CD14-positive monocyte (primary cell): ENCODE measurements around the gene GPC5. TPM values are rescaled to one million over a fixed set of nuclear protein-coding genes. Genes with fewer than 3 reads are reported as not detected.

Experiments
- DNase-seq, 3 donors: peaks; one replicate each; pipeline ENCODE4 v3.0.0-alpha.2; 2011 to 2022
- H2AFZ ChIP-seq: 2 replicates; pipeline ENCODE4 v1.6.0; 2012; ENCODE audit warnings: mild to moderate bottlenecking, low read depth, low read length, inconsistent platforms; ENCODE audit not compliant: insufficient read depth, poor library complexity, severe bottlenecking
- H3K27ac ChIP-seq, 2 donors: 1 replicate in 1 of 2; 2 replicates in 1 of 2; pipeline ENCODE4 v1.5.1; 2012 to 2013; ENCODE audit warnings: low read length in 2 of 2, control low read depth in 1 of 2, inconsistent platforms in 1 of 2, low read depth in 1 of 2, mild to moderate bottlenecking in 1 of 2
- H3K27me3 ChIP-seq, 2 donors: one replicate each; pipeline versions ENCODE4 v1.6.0 to v1.6.1; 2011 to 2013; ENCODE audit warnings: low read length in 2 of 2; ENCODE audit not compliant: control insufficient read depth in 2 of 2, insufficient read depth in 2 of 2
- H3K36me3 ChIP-seq, 2 donors: replicated peaks in 1 of 2; 1 replicate in 1 of 2; 2 replicates in 1 of 2; pipeline versions ENCODE4 v1.5.1 to v1.6.1; 2012 to 2013; ENCODE audit warnings: low read length in 2 of 2, control low read depth in 1 of 2, inconsistent platforms in 1 of 2, mild to moderate bottlenecking in 1 of 2; ENCODE audit not compliant: insufficient read depth in 2 of 2, control insufficient read depth in 1 of 2
- H3K4me1 ChIP-seq, 2 donors: 1 replicate in 1 of 2; 2 replicates in 1 of 2; pipeline versions ENCODE4 v1.5.1 to v1.6.1; 2012 to 2013; ENCODE audit warnings: low read length in 2 of 2, control low read depth in 1 of 2, inconsistent platforms in 1 of 2, mild to moderate bottlenecking in 1 of 2, moderate library complexity in 1 of 2; ENCODE audit not compliant: insufficient read depth in 2 of 2, control insufficient read depth in 1 of 2
- H3K4me2 ChIP-seq: replicated peaks from 2 replicates; pipeline ENCODE3; 2012; ENCODE audit warnings: low read length, moderate library complexity, mild to moderate bottlenecking; ENCODE audit not compliant: poor library complexity, severe bottlenecking; ENCODE audit errors: extremely low read depth
- H3K4me3 ChIP-seq, 3 experiments: fragments of 200-600 bp in 1 of 3; sonication (generic) in 1 of 3; replicated peaks in 1 of 3; 1 replicate in 2 of 3; 2 replicates in 1 of 3; pipeline ENCODE4 v1.5.1; 2011 to 2013; ENCODE audit warnings: low read length in 3 of 3, mild to moderate bottlenecking in 3 of 3, control low read depth in 2 of 3, low read depth in 2 of 3, inconsistent platforms in 1 of 3, moderate library complexity in 1 of 3
- H3K79me2 ChIP-seq: 2 replicates; pipeline ENCODE4 v1.6.0; 2012; ENCODE audit warnings: mild to moderate bottlenecking, control low read depth, inconsistent platforms, low read length, moderate library complexity; ENCODE audit not compliant: insufficient read depth
- H3K9ac ChIP-seq: 2 replicates; pipeline ENCODE4 v1.6.0; 2017; ENCODE audit warnings: low read length, mild to moderate bottlenecking; ENCODE audit not compliant: insufficient read depth, poor library complexity, severe bottlenecking
- H3K9me3 ChIP-seq, 2 donors: replicated peaks in 1 of 2; 1 replicate in 1 of 2; 2 replicates in 1 of 2; pipeline versions ENCODE4 v1.5.1 to v1.6.1; 2012 to 2013; ENCODE audit warnings: low read length in 2 of 2, control low read depth in 1 of 2; ENCODE audit not compliant: control insufficient read depth in 1 of 2, insufficient read depth in 1 of 2
- H4K20me1 ChIP-seq: 2 replicates; pipeline ENCODE4 v1.6.0; 2012; ENCODE audit warnings: mild to moderate bottlenecking, low read length, control low read depth, moderate library complexity; ENCODE audit not compliant: insufficient read depth
- H3K27ac Mint-ChIP-seq, 7 donors: one replicate each; pipeline ENCODE4 v1.8.0; 2020; ENCODE audit warnings: mild to moderate bottlenecking in 7 of 7, mixed read lengths in 7 of 7, moderate library complexity in 6 of 7, inconsistent platforms in 2 of 7
- H3K27me3 Mint-ChIP-seq, 3 donors: one replicate each; pipeline ENCODE4 v1.8.0; 2021 to 2022; ENCODE audit warnings: low read depth in 3 of 3, mild to moderate bottlenecking in 3 of 3, mixed read lengths in 3 of 3, moderate library complexity in 3 of 3, inconsistent platforms in 1 of 3
- H3K36me3 Mint-ChIP-seq, 2 donors: one replicate each; pipeline ENCODE4 v1.8.0; 2020; ENCODE audit warnings: mixed read lengths in 2 of 2, inconsistent platforms in 1 of 2, mild to moderate bottlenecking in 1 of 2
- H3K4me1 Mint-ChIP-seq: one replicate; pipeline ENCODE4 v1.8.0; 2020; ENCODE audit warnings: mild to moderate bottlenecking, mixed read lengths
- H3K4me3 Mint-ChIP-seq, 2 donors: one replicate each; pipeline ENCODE4 v1.8.0; 2020; ENCODE audit warnings: mild to moderate bottlenecking in 2 of 2, mixed read lengths in 2 of 2, moderate library complexity in 1 of 2
- H3K9me3 Mint-ChIP-seq, 7 donors: one replicate each; pipeline ENCODE4 v1.8.0; 2020 to 2022; ENCODE audit warnings: mixed read lengths in 7 of 7, mild to moderate bottlenecking in 6 of 7, moderate library complexity in 6 of 7, inconsistent platforms in 2 of 7
- WGBS: methylation state at CpG from one replicate; pipeline ENCODE4 v1.1.5; 2013; ENCODE audit warnings: missing lambda C conversion rate; ENCODE audit not compliant: insufficient coverage; 5-methylcytosine and 5-hydroxymethylcytosine counted together
- intact Hi-C, 2 donors: fragments of 100-400 bp; cut with micrococcal nuclease; formaldehyde crosslinking; loops; one replicate each; pipeline versions ENCODE4 v1.15.0 to v1.15.1; 2023
- polyA plus RNA-seq, 3 donors: library from polyadenylated mRNA; depleted of rRNA in 1 of 3; unstranded in 2 of 3; stranded (reverse) in 1 of 3; fragments of 300-500 nt in 2 of 3; fragments of >200 nt in 1 of 3; fragmentation: Illumina TruSeq in 2 of 3; gene quantifications; 1 replicate in 2 of 3; 2 replicates in 1 of 3; pipeline ENCODE4 v1.2.3, GENCODE V29; 2012 to 2021
- TF ChIP-seq, protein P1 (sequence below): fragments of 200-600 bp; IDR thresholded peaks from one replicate; pipeline ENCODE4 v1.8.0; 2022; ENCODE audit warnings: antibody characterized with exemption, mild to moderate bottlenecking

GPC5 gene
- polyA plus RNA-seq, 3 donors: not detected

DNA sequence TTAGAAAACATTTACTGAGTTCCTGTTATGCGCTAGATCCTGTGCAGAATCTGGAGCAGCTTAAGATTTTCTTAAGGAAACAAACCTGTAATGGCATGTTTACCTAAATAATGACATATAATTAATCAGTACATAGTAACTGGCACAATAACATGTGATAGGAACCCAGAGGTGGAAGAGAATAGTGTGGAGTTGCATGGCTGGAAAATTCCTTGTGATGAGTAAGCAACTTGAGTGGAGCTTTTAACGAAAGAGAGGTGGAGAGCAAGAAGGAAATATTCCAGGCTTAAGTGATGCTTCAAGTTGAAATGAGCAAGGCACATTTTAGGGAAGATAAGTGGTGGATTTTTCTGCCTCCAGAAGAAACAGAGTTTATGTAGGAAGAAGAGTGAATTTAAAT is 9.2 kb upstream of the GPC5 start:
- Histone ChIP-seq H3K9me3 (no peaks in the 10 kb centered on the region), H3K79me2 (no peaks in the 10 kb centered on the region), H3K4me2 (no peak overlapping the region), H3K27ac (no peak overlapping the region), H4K20me1 (no peaks in the 10 kb centered on the region), H3K27me3 (no peaks in the 10 kb centered on the region), H3K4me1 (no peaks in the 10 kb centered on the region), H3K9ac (no peak overlapping the region), H2AFZ (no peak overlapping the region), H3K36me3 (no peaks in the 10 kb centered on the region), H3K4me3 (no peak overlapping the region)
- H3K4me3 Mint-ChIP-seq: no peak overlapping the region
- no peaks in the 10 kb centered on the region for H3K36me3 Mint-ChIP-seq
- DNase-seq: no peak
- no peak overlapping the region for H3K27ac Mint-ChIP-seq
- whole genome bisulfite sequencing: 100% methylated on average over 1 of the region's 2 CpGs
- peaks cover 0 to 11% (median 1%) of the 10 kb centered on the region in 3 donors for H3K27me3 Mint-ChIP-seq
- H3K9me3 Mint-ChIP-seq: peaks cover 0 to 3% (median 0%) of the 10 kb centered on the region in 7 donors
- intact Hi-C loops: no loop called here
- TF ChIP-seq, protein P1, sequence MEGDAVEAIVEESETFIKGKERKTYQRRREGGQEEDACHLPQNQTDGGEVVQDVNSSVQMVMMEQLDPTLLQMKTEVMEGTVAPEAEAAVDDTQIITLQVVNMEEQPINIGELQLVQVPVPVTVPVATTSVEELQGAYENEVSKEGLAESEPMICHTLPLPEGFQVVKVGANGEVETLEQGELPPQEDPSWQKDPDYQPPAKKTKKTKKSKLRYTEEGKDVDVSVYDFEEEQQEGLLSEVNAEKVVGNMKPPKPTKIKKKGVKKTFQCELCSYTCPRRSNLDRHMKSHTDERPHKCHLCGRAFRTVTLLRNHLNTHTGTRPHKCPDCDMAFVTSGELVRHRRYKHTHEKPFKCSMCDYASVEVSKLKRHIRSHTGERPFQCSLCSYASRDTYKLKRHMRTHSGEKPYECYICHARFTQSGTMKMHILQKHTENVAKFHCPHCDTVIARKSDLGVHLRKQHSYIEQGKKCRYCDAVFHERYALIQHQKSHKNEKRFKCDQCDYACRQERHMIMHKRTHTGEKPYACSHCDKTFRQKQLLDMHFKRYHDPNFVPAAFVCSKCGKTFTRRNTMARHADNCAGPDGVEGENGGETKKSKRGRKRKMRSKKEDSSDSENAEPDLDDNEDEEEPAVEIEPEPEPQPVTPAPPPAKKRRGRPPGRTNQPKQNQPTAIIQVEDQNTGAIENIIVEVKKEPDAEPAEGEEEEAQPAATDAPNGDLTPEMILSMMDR: no peak
- H3K4me1 Mint-ChIP-seq: no peaks in the 10 kb centered on the region

GRCh38 chr13:91397595-91397994 is 826 bp upstream of the GPC5 start:
- Histone ChIP-seq H3K9me3 (peaks cover 0 to 5% of the 10 kb centered on the region in 2 donors), H3K27ac (no peak overlapping the region), H3K27me3 (peaks cover 42 to 55% of the 10 kb centered on the region in 2 donors), H3K79me2 (no peaks in the 10 kb centered on the region), H4K20me1 (no peaks in the 10 kb centered on the region), H3K36me3 (no peaks in the 10 kb centered on the region), H3K4me3 (no peak overlapping the region), H2AFZ (no peak overlapping the region), H3K4me1 (peaks cover 12 to 19% of the 10 kb centered on the region in 2 donors), H3K9ac (no peak overlapping the region), H3K4me2 (no peak overlapping the region)
- Mint-ChIP-seq H3K27ac (no peak overlapping the region), H3K27me3 (peaks cover 45 to 64% (median 53%) of the 10 kb centered on the region in 3 donors), H3K9me3 (peaks cover 0 to 9% (median 4%) of the 10 kb centered on the region in 7 donors), H3K4me1 (peaks cover 21% of the 10 kb centered on the region), H3K4me3 (no peak overlapping the region), H3K36me3 (no peaks in the 10 kb centered on the region)
- TF ChIP-seq, protein P1: no peak
- DNase-seq: no peak
- WGBS: no CpG with 5 or more reads among the region's 1 CpG
- intact Hi-C loops: no loop called here
